Heart right ventricle (tissue), 16 donors: Measurements from ENCODE around the gene OGA. TPM values are rescaled to one million over a fixed set of nuclear protein-coding genes. Genes with fewer than 3 reads are reported as not detected.

Experiments used
- ATAC-seq, 8 donors: fragments of 200-7000 bp; cut with Tn5 transposase; one replicate each; pipeline ENCODE4 v1.9.1; 2020; ENCODE audit warnings: mild to moderate bottlenecking in 8 of 8, moderate library complexity in 8 of 8, moderate number of reproducible peaks in 1 of 8
- DNase-seq, 2 donors: peaks; one replicate each; pipeline ENCODE4 v3.0.0-alpha.2; 2020
- H3K27ac ChIP-seq, 10 donors: fragments of 200-600 bp; sonication (generic) in 2 of 10; one replicate each; pipeline versions ENCODE4 v1.5.0 to v1.8.0; 2020 to 2022; ENCODE audit warnings: mild to moderate bottlenecking in 3 of 10
- H3K27me3 ChIP-seq, 7 donors: fragments of 200-600 bp; one replicate each; pipeline ENCODE4 v1.8.0; 2021 to 2022; ENCODE audit warnings: mild to moderate bottlenecking in 2 of 7
- H3K36me3 ChIP-seq, 9 donors: fragments of 200-600 bp; sonication (generic) in 1 of 9; one replicate each; pipeline versions ENCODE4 v1.5.0 to v1.8.0; 2020 to 2022; ENCODE audit warnings: mild to moderate bottlenecking in 2 of 9
- H3K4me1 ChIP-seq, 9 donors: fragments of 200-600 bp; sonication (generic) in 1 of 9; one replicate each; pipeline versions ENCODE4 v1.5.0 to v1.8.0; 2020 to 2022; ENCODE audit warnings: mild to moderate bottlenecking in 4 of 9
- H3K4me3 ChIP-seq, 10 donors: fragments of 200-600 bp; sonication (generic) in 2 of 10; one replicate each; pipeline versions ENCODE4 v1.5.0 to v1.8.0; 2020 to 2022; ENCODE audit warnings: mild to moderate bottlenecking in 7 of 10, moderate library complexity in 2 of 10
- H3K9me3 ChIP-seq, 11 donors: fragments of 200-600 bp in 10 of 11; sonication (generic) in 2 of 11; one replicate each; pipeline versions ENCODE4 v1.5.0 to v1.8.0; 2013 to 2022; ENCODE audit warnings: mild to moderate bottlenecking in 2 of 11, control low read depth in 1 of 11, moderate library complexity in 1 of 11
- CTCF ChIP-seq, 9 donors: fragments of 200-600 bp; sonication (generic) in 2 of 9; IDR thresholded peaks; one replicate each; pipeline versions ENCODE4 v1.5.0 to v1.8.0; 2021 to 2022; ENCODE audit warnings: antibody characterized with exemption in 9 of 9, mild to moderate bottlenecking in 5 of 9, moderate library complexity in 1 of 9
- WGBS, 2 donors: extraction: QIAGEN DNeasy Blood & Tissue Kit; methylation state at CpG; one replicate each; pipeline ENCODE4 v1.1.7; 2013; ENCODE audit warnings: inconsistent platforms in 1 of 2; 5-methylcytosine and 5-hydroxymethylcytosine counted together
- intact Hi-C, 10 donors: fragments of 100-400 bp; cut with DNase I; formaldehyde crosslinking; loops; one replicate each; pipeline versions ENCODE4 v1.11.1 to v1.14.2; 2022
- polyA plus RNA-seq, 2 donors: library from polyadenylated mRNA; stranded (reverse); fragments of 200-250 nt; gene quantifications; one replicate each; pipeline ENCODE4 v1.2.3, GENCODE V29; 2013
- total RNA-seq, 10 donors: library from RNA; stranded (reverse); fragmentation: NEBNext Ultra II Directional in 3 of 10; extraction: Animal tissue kit (Norgen Biotek cat#: 25700) in 3 of 10; gene quantifications; one replicate each; pipeline versions ENCODE4 v1.2.1 to v1.2.4, GENCODE V29; 2021 to 2023
- donor health status: Arrhythmogenic right ventricular cardiomyopathy.
- donor health status: ischemic (EF 13 %, LVEDD 7.1; RV severe dilation, severe dysfunction).
- donor health status: healthy with polysubstance abuse.
- donor health status: DM: no; HTN: yes; CAD: no.
- donor health status: DM: no; HTN: no; CAD: no.
- donor health status: ischemic (EF 25% LVEDD 6.9; RV normal size, moderate dysfunction).
- donor health status: ischemic (EF 25% LVEDD 5.7; RV mildly dilated, moderate dysfunction).
- donor health status: healthy.
- donor health status: DM: yes; HTN: yes; CAD: no.
- donor health status: Ischemic cardiomyopathy.
- donor health status: ischemic (EF 35%, LVEDD 5.7; RV mildly dilated, moderate dysfunction).
- donor health status: nonischemic (EF 11% LVEDD 7.7; RV severe dilation, severe dysfunction).
- donor health status: DM: yes; HTN: yes; CAD: no.
- donor health status: PGD.
- donor health status: ischemic (EF 29% LVEDD 5.4; RV normal size, mild dysfunction).
- donor health status: nonischemic (EF 23%, LVEDD 6.1; RV moderate dilation, normal function).

OGA gene
- total and polyA plus RNA-seq, 12 donors, result 28.7 to 146 (median 116) TPM

GRCh38 chr10:101840102-101840684 lies 21.9 kb upstream of the OGA start:
- H3K27me3 ChIP-seq, result no peaks in the 10 kb centered on the region
- H3K4me3 ChIP-seq, result peak overlapping the region in 9 of 10 donors; percentile 6 to 58 (median 39)

GRCh38 chr10:101839416-101840063 lies 21.3 kb upstream of the OGA start:
- H3K4me3 ChIP-seq, result peak overlapping the region in 8 of 10 donors; percentile 20 to 58 (median 26)
- 15 to 16% methylated on average over 35 to 36 of the region's 36 CpGs for WGBS, 2 donors
- H3K27ac ChIP-seq, result peak overlapping the region in 3 of 10 donors; percentile 11 to 53 (median 26)
- DNase-seq (peak in 1 of 2 donors; percentile 57), ATAC-seq (peak in 7 of 8 donors; percentile 25 to 33 (median 28))
- H3K36me3 ChIP-seq, result no peaks in the 10 kb centered on the region
- no peaks in the 10 kb centered on the region for H3K9me3 ChIP-seq
- intact Hi-C loops, result loop anchor here (2.0 to 10.0 kb wide), 9 partner anchors 48 to 238 kb away; partner anchors contain the start of gene HPS6 (in 1 of the 10)
- TF ChIP-seq CTCF (IDR thresholded peaks at IDR 0.05), result no peak
- peaks cover 10 to 62% (median 44%) of the 10 kb centered on the region in 9 donors for H3K4me1 ChIP-seq
- no peaks in the 10 kb centered on the region for H3K27me3 ChIP-seq

More at GRCh38 chr10:101840102-101840684, 21.9 kb upstream of the OGA start:
- Histone ChIP-seq H3K36me3 (peaks cover 0 to 4% (median 0%) of the 10 kb centered on the region in 9 donors), H3K4me1 (peaks cover 10 to 68% (median 42%) of the 10 kb centered on the region in 9 donors), H3K9me3 (no peaks in the 10 kb centered on the region), H3K27ac (peak overlapping the region in 4 of 10 donors; percentile 10 to 53 (median 18))
- intact Hi-C loops, result loop anchor here in 9 of 10 donors (2.0 to 10.0 kb wide), 9 partner anchors 47 to 237 kb away; partner anchors contain the start of gene HPS6 (in 1 of the 9)
- ATAC-seq, result no peak
- 9 to 11% methylated on average over 19 of the region's 19 CpGs for WGBS, 2 donors
- no peak for TF ChIP-seq CTCF (IDR thresholded peaks at IDR 0.05)
- no peak for DNase-seq

DNA sequence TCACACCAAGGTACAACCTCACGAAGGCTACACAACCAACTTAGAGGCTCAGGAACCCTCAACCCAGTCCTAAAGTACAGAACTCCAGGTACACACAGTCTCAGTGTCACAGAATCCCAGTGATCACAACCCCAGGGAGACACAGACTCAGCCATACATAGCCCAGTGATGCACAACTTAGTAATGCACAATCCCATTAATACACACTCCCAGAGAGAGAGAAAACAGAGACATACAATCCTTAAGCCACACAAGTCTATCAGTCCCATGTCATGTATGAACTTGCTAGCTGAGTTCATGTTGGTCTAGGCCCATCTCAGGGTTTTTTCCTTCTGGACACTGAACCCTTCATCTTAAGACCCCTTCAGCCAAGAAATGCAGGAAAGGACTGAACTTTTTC lies 20.8 kb upstream of the OGA start:
- Histone ChIP-seq H3K4me1 (peaks cover 10 to 62% (median 48%) of the 10 kb centered on the region in 9 donors), H3K9me3 (no peaks in the 10 kb centered on the region), H3K36me3 (no peaks in the 10 kb centered on the region), H3K27me3 (no peaks in the 10 kb centered on the region), H3K27ac (peak overlapping the region in 2 of 10 donors; percentile 5 to 16), H3K4me3 (no peak overlapping the region)
- WGBS, 2 donors, result 88 to 89% methylated on average over 1 of the region's 1 CpG
- DNase-seq, result no peak
- no peak for TF ChIP-seq CTCF (IDR thresholded peaks at IDR 0.05)
- ATAC-seq, result no peak
- intact Hi-C loops, result loop anchor here in 2 of 10 donors (5.0 kb wide), 2 partner anchors 173 to 233 kb away; no protein-coding TSS in a partner anchor

GRCh38 chr10:101838416-101838970 lies 20.2 kb upstream of the OGA start:
- DNase-seq (no peak), ATAC-seq (peak in 1 of 8 donors; percentile 7)
- Histone ChIP-seq H3K27me3 (no peaks in the 10 kb centered on the region), H3K4me1 (peaks cover 10 to 66% (median 48%) of the 10 kb centered on the region in 9 donors), H3K4me3 (no peak overlapping the region), H3K36me3 (no peaks in the 10 kb centered on the region), H3K9me3 (no peaks in the 10 kb centered on the region), H3K27ac (peak overlapping the region in 3 of 10 donors; percentile 4 to 16 (median 5))
- intact Hi-C loops, result loop anchor here in 2 of 10 donors (5.0 kb wide), 2 partner anchors 174 to 234 kb away; no protein-coding TSS in a partner anchor
- 67 to 72% methylated on average over 6 of the region's 6 CpGs for WGBS, 2 donors
- no peak for TF ChIP-seq CTCF (IDR thresholded peaks at IDR 0.05)
